Fibroblast of skin of abdomen (primary cell): ENCODE results near the gene CFAP206.
A peak's percentile ranks its signal among the peaks of the same experiment; 100 is the strongest.
"Not testable (repeated sequence)": the region's sequence is repeated elsewhere in the genome, so short reads cannot be mapped to it uniquely, and the experiment has no call there.

ENCODE experiments used
- DNase-seq: peaks from one replicate; pipeline ENCODE4 v3.0.0-alpha.2; 2013

Gene CFAP206

DNA sequence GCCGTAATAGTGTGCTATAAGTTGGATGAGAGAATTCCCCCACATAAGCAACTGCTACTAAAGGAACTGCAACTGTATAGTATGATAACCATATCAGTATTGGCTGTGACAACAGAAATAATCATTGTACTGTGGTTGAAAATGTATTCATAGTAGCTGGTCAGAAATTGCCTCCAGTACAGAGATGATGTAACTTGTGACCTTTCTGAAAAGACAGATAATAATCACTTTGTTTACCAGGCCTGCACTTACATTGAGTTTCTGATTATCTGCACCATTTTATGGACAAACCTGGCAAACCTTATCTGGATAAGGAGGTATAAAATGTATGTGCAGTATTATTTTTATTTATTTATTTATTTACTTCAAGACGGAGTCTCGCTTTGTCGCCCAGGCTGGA is 19.0 kb downstream of the CFAP206 start:
- DNase-seq = no peak

DNA sequence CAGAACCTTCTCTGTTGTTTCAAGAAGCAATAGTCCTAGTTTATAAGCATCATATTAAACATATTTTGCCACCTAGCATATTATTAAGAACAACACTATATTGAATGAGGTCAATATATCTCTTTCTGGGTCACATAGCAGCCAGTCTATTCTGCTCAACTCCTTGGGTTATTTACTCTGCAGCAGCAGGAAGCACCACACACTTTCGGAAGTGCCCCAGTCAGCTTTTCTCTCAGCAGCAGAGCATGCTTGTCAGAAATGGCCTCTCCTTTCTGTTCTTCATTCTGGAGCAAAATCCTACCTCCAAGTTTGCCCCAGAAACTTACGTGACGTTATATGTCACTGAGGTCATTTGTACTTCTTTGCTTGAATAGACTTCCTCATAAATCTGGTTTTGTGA is 22.7 kb downstream of the CFAP206 start:
- DNase-seq = no peak

DNA sequence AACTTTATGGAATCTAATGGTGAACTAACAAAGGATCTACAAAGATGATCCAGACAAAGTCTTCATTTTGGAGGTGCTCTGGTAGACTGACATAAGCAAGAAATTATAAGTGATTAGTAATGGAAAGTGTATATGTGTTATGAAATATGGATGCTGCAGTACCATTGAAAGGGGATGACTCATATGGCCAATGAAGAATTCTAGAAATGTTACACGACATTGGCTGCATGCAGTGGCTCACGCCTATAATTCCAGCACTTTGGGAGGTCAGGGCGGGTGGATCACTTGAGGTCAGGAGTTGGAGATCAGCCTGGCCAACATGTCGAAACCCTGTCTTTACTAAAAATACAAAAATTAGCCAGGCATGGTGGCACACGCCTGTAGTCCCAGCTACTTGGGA is 23.5 kb downstream of the CFAP206 start:
- no peak for DNase-seq

GRCh38 chr6:87436435-87436834 is 28.7 kb downstream of the CFAP206 start:
- peak; percentile 64 for DNase-seq

- no peak for DNase-seq
Observed at GRCh38 chr6:87441711-87442110, 33.9 kb downstream of the CFAP206 start.

- peak; percentile 1 for DNase-seq
Observed at GRCh38 chr6:87444362-87444761, 36.6 kb downstream of the CFAP206 start.

- DNase-seq = no peak
Observed at GRCh38 chr6:87465051-87465450, 57.3 kb downstream of the CFAP206 start.

DNA sequence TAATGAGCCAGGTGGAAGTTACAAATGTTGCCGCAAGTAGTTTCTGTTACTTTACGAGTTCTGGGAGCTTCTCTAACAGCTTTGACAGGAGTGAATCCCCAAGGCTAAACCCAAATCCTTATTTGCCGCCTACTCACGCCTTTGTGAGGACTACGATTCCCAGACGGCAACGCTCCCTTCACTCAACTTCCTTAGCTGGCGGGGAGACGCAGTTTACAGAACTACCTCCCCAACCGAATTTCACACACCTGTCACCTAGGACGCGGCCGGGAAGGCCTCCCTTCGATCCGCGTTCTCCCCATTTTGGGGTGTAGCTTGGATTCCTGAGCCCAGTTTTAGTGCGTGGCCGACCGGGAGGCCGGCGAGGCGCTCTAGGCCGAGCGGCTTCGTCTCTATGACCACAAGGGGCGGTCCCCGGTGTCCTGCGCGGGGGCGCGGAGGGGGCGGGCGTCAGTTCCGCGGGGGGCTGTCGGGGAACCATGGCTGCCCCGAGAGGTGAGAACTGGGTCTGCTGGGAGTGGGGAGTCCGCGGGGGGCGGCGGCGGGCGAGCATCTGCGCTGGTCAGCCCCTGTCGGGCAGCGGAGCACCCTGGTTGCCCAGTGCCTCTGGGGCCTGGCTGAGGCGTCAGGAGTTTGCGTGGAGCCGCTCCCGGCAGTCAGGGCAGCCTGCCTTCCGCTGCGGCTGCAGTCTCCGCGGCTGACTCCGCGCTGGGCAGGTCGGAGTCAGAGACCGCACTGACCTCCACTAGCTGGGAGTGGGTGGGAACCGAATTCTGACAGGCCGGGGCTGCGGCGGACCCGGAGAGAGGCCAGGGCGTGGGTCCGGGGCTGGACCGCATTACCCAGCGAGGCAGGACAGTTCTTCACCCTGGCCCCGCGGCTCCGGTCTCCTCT is 65.0 kb downstream of the CFAP206 start, which contains the start of gene SLC35A1:
TSS of gene SLC35A1 (plus strand) at position 450 of the 894 bp plus-strand sequence. CDS start at position 480, 30 bp downstream.
- DNase-seq = peak; percentile 76

GRCh38 chr6:87473419-87473903 is 65.7 kb downstream of the CFAP206 start:
- peak; percentile 54 for DNase-seq

GRCh38 chr6:87481931-87482330 is 74.2 kb downstream of the CFAP206 start:
- no peak for DNase-seq

DNA sequence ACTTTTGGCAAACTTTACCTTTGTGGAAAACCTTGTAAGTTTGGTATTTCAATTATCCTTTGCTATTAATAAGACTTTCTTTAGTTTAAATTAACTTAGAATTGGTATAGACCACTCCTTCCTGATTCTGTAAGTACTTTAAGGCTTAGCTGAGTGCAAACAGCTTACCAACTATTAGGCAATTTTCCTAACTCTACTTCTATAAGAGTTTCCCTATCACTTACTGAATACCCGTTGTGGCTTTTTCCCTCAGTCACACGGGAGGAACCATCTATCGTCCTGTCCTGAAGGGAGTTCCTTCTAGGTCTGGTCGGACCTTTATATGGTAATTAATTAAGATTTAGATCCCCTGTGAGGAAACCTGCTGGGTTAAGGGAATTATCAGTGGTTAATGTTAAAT is 74.6 kb downstream of the CFAP206 start:
- DNase-seq = no peak

DNA sequence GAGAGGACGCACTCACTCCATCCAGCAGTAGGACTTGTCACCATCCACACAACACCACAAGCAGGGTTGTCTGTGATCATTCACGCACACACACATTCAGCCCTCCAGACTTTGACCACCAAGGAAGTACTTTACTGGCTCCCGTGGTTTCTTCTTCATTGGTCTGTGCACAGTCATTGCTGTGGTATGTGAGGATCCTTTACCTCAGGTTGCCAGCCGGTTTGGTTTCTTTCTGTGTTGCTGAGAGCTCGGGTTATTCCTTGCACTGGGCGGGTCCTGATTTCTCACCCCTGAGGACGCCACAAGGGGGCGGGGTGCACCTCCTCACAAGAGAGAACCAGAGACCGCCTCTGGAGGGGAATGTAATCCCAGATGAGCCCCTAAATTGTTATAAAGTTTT is 76.2 kb downstream of the CFAP206 start:
- peak; percentile 70 for DNase-seq

DNA sequence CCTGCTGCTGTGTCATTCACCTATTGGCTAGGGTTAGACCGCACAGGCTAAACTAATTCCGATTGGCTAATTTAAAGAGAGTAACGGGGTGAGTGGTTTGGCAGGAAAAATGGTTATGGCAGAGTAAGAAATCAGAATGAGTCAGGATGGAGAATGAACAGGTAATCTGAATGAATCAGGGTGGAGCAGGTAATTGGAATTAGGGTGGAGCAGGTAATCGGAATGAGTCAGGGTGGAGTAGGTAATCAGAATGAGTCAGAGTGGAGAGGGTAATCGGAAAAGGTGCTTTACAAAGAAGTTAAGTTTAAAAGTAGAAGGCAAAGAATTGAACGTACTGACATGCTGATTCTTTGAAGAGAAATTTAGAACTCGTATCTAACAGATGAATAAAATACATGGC is 76.7 kb downstream of the CFAP206 start:
- no peak for DNase-seq

GRCh38 chr6:87487555-87487954 is 79.8 kb downstream of the CFAP206 start:
- peak; percentile 6 for DNase-seq

DNA sequence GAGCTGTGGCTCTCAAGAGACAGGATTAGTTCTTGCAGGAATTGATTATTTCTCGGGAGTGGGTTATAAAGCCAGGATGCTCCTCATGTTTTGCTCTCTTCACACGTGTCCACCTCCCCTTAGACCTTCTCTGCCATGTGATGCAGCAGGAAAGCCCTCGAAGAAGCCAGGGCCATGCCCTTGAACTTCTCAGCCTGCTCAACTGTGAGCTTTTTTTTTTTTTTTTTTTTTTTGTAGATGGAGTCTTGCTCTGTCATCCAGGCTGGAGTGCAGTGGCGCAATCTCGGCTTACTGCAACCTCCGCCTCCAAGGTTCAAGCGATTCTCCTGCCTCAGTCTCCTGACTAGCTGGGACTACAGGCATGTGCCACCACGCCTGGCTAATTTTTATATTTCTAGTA is 81.6 kb downstream of the CFAP206 start:
- not testable (repeated sequence) for DNase-seq

DNA sequence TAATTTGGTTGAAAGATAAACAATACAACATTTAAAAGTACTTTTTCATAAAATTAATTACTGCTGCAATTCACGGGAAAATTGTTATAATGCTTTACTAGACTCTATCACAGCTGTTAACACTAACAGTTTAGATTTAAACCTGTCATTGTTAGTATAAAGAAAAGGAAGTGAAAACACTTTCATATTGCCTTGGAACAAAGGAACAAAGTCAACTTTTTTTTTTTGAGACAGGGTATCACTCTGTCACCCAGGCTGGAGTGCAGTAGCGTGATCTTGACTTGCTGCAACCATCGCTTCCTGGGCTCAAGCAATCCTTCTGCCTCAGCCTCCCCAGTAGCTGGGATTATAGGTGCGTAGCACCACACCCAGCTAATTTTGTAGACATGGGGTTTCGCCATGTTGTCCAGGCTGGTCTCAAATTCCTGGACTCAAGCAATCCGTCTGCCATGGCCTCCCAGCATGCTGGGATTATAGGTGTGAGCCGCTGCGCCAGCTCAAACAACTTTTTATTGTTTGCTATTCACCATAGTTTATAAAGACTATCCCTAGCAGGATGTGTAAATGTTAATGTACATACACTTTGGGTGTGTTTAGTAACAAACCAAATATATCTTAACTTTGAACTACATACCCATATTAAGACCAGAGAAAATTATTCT is 87.1 kb downstream of the CFAP206 start:
- no peak for DNase-seq

DNA sequence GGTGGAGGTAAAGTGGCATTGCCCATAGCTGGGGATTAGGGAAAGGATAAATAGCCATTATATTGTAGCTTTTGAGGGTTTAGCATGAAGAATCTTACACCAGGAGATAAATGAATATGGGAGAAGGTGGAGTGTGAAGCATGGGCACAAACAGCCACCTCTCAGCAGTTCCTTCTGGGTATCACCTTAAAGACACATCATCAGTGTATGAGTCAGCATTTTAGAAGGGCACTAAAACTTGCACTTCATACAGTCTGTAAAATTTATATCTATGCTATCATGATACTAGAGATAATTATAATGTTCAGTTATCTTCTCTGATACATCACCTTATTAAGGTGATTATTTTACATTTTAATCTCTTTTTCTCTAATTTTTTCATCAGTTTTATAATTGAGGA is 90.3 kb downstream of the CFAP206 start:
- no peak for DNase-seq

- DNase-seq = no peak
Observed at GRCh38 chr6:87501809-87502572, 94.2 kb downstream of the CFAP206 start.

GRCh38 chr6:87504441-87504840 is 96.7 kb downstream of the CFAP206 start:
- peak; percentile 30 for DNase-seq
